ENCODE data around the gene ZNF335.

The ZNF335 gene

GRCh38 chr20:45976086-45976485, 4.1 kb upstream of the ZNF335 start:
- H3K4me3 ChIP-seq (replicated peaks; ENCODE audit: low read depth, low read length), result no peak overlapping the region
- TF ChIP-seq CTCF (IDR thresholded peaks at IDR 0.05; ENCODE audit: low read length, missing control alignments), result no peak
- DNase-seq (ENCODE audit: low read depth), result no peak

- no peak for DNase-seq (ENCODE audit: low read depth)
- no peak for TF ChIP-seq CTCF (IDR thresholded peaks at IDR 0.05; ENCODE audit: low read length, missing control alignments)
- H3K4me3 ChIP-seq (replicated peaks; ENCODE audit: low read depth, low read length), result no peak overlapping the region
Measured at GRCh38 chr20:45975686-45976085, 3.7 kb upstream of the ZNF335 start.

- no peak for TF ChIP-seq CTCF (IDR thresholded peaks at IDR 0.05; ENCODE audit: low read length, missing control alignments)
- DNase-seq (ENCODE audit: low read depth), result no peak
- no peak overlapping the region for H3K4me3 ChIP-seq (replicated peaks; ENCODE audit: low read depth, low read length)
Measured at GRCh38 chr20:45974896-45975565, 3.0 kb upstream of the ZNF335 start.

- no peak for DNase-seq (ENCODE audit: low read depth)
Measured at GRCh38 chr20:45972500-45973183, 639 bp upstream of the ZNF335 start.

GRCh38 chr20:45971425-45971674, 653 bp downstream of the ZNF335 start:
- no peak for TF ChIP-seq CTCF (IDR thresholded peaks at IDR 0.05; ENCODE audit: low read length, missing control alignments)
- H3K4me3 ChIP-seq (replicated peaks; ENCODE audit: low read depth, low read length), result peak overlapping the region; percentile 97
- no peak for DNase-seq (ENCODE audit: low read depth)

More at GRCh38 chr20:45972500-45973183, 639 bp upstream of the ZNF335 start:
- TF ChIP-seq CTCF (IDR thresholded peaks at IDR 0.05; ENCODE audit: low read length, missing control alignments), result no peak
- peak overlapping the region; percentile 97 for H3K4me3 ChIP-seq (replicated peaks; ENCODE audit: low read depth, low read length)

- H3K4me3 ChIP-seq (replicated peaks; ENCODE audit: low read depth, low read length), result peak overlapping the region; percentile 97
- peak; percentile 18 for DNase-seq (ENCODE audit: low read depth)
- no peak for TF ChIP-seq CTCF (IDR thresholded peaks at IDR 0.05; ENCODE audit: low read length, missing control alignments)
Measured at GRCh38 chr20:45970646-45971424, 1.2 kb downstream of the ZNF335 start.

Data from fibroblast of pulmonary artery (primary cell).